DND-41 (cell line): ENCODE results near the gene NYNRIN.
"Not testable (repeated sequence)": the region's sequence is repeated elsewhere in the genome, so short reads cannot be mapped to it uniquely, and the experiment has no call there.

Experiments
- ATAC-seq: fragments of 200-7000 bp; cut with Tn5 transposase; 3 replicates; pipeline ENCODE4 v1.9.1; 2021; ENCODE audit warnings: low read depth; ENCODE audit not compliant: insufficient read depth
- DNase-seq: peaks from one replicate; pipeline ENCODE4 v3.0.0-alpha.2; 2020
- H2AFZ ChIP-seq: 2 replicates; pipeline ENCODE4 v1.6.0; 2012; ENCODE audit warnings: low read depth, low read length
- H3K27ac ChIP-seq: 2 replicates; pipeline ENCODE4 v1.5.1; 2012; ENCODE audit warnings: low read length, inconsistent platforms
- H3K27me3 ChIP-seq: fragments of 200-600 bp; sonication (generic); 2 replicates; pipeline ENCODE4 v1.6.0; 2012; ENCODE audit warnings: low read length, mild to moderate bottlenecking, inconsistent platforms; ENCODE audit not compliant: insufficient read depth, poor library complexity
- H3K36me3 ChIP-seq: 2 replicates; pipeline ENCODE4 v1.5.1; 2012; ENCODE audit warnings: low read length, inconsistent platforms; ENCODE audit not compliant: insufficient read depth
- H3K4me1 ChIP-seq: 2 replicates; pipeline ENCODE4 v1.5.1; 2012; ENCODE audit warnings: mild to moderate bottlenecking, low read length; ENCODE audit not compliant: insufficient read depth
- H3K4me2 ChIP-seq: 2 replicates; pipeline ENCODE4 v1.6.0; 2012; ENCODE audit warnings: mild to moderate bottlenecking, moderate library complexity, low read length, inconsistent platforms; ENCODE audit not compliant: insufficient read depth
- H3K4me3 ChIP-seq, 2 experiments: fragments of 200-600 bp in 1 of 2; shearing (Covaris generic) in 1 of 2; 2 replicates each; pipeline ENCODE4 v1.5.1; 2012 to 2016; ENCODE audit warnings: inconsistent platforms in 2 of 2, low read length in 2 of 2, mild to moderate bottlenecking in 2 of 2, low read depth in 1 of 2, moderate library complexity in 1 of 2
- H3K79me2 ChIP-seq: 2 replicates; pipeline ENCODE4 v1.6.0; 2012; ENCODE audit warnings: low read length, inconsistent platforms; ENCODE audit not compliant: insufficient read depth
- H3K9ac ChIP-seq: 2 replicates; pipeline ENCODE4 v1.6.0; 2012; ENCODE audit warnings: low read depth, mild to moderate bottlenecking, inconsistent platforms, low read length, moderate library complexity
- H3K9me3 ChIP-seq: 2 replicates; pipeline ENCODE4 v1.5.1; 2012; ENCODE audit warnings: low read length, moderate library complexity, mild to moderate bottlenecking, inconsistent platforms; ENCODE audit not compliant: insufficient read depth, severe bottlenecking
- H4K20me1 ChIP-seq: 2 replicates; pipeline ENCODE4 v1.6.0; 2012; ENCODE audit warnings: low read length; ENCODE audit not compliant: insufficient read depth
- CTCF ChIP-seq: IDR thresholded peaks from 2 replicates; pipeline ENCODE4 v1.5.1; 2012; ENCODE audit warnings: borderline replicate concordance, low read length, moderate library complexity, mild to moderate bottlenecking; ENCODE audit not compliant: poor library complexity, severe bottlenecking; ENCODE audit errors: extremely low read depth
- EZH2 ChIP-seq: IDR thresholded peaks from 3 replicates; pipeline ENCODE4 v1.6.1; 2012; ENCODE audit warnings: borderline replicate concordance, low read depth, mild to moderate bottlenecking, moderate library complexity, low read length, inconsistent platforms; ENCODE audit not compliant: severe bottlenecking

The NYNRIN gene

GRCh38 chr14:24353559-24354481, 45.0 kb upstream of the NYNRIN start:
- no peak for ATAC-seq
- TF ChIP-seq CTCF: no peak
- no peak for TF ChIP-seq EZH2
- no peaks in the 10 kb centered on the region for H3K9me3 ChIP-seq
- H2AFZ ChIP-seq: no peak overlapping the region
- no peak for DNase-seq
- H3K4me3 ChIP-seq: no peak overlapping the region
- no peaks in the 10 kb centered on the region for H3K4me1 ChIP-seq
- no peaks in the 10 kb centered on the region for H3K79me2 ChIP-seq
- H3K9ac ChIP-seq: no peak overlapping the region
- H3K4me2 ChIP-seq: no peak overlapping the region
- no peaks in the 10 kb centered on the region for H3K36me3 ChIP-seq
- no peak overlapping the region for H3K27ac ChIP-seq
- no peaks in the 10 kb centered on the region for H4K20me1 ChIP-seq
- peaks cover 5% of the 10 kb centered on the region for H3K27me3 ChIP-seq

- not testable (repeated sequence) for H3K36me3 ChIP-seq, H3K79me2 ChIP-seq, H3K4me1 ChIP-seq, H3K27me3 ChIP-seq, H3K9me3 ChIP-seq, DNase-seq, ATAC-seq, H3K9ac ChIP-seq, H3K27ac ChIP-seq, H4K20me1 ChIP-seq, H2AFZ ChIP-seq, H3K4me2 ChIP-seq, H3K4me3 ChIP-seq
These were observed 44.3 kb upstream of the NYNRIN start for GRCh38 chr14:24354482-24354825.

GRCh38 chr14:24355009-24355408, 43.8 kb upstream of the NYNRIN start:
- H3K9ac ChIP-seq: no peak overlapping the region
- H3K9me3 ChIP-seq: no peaks in the 10 kb centered on the region
- no peaks in the 10 kb centered on the region for H3K79me2 ChIP-seq
- TF ChIP-seq CTCF: no peak
- no peak for TF ChIP-seq EZH2
- peaks cover 12% of the 10 kb centered on the region for H3K27me3 ChIP-seq
- DNase-seq (no peak), ATAC-seq (no peak)
- H2AFZ ChIP-seq: no peak overlapping the region
- no peak overlapping the region for H3K4me3 ChIP-seq
- H3K36me3 ChIP-seq: no peaks in the 10 kb centered on the region
- H3K4me2 ChIP-seq: no peak overlapping the region
- no peaks in the 10 kb centered on the region for H4K20me1 ChIP-seq
- no peak overlapping the region for H3K27ac ChIP-seq
- no peaks in the 10 kb centered on the region for H3K4me1 ChIP-seq

- ATAC-seq (no peak), DNase-seq (no peak)
- Histone ChIP-seq H2AFZ (no peak overlapping the region), H3K79me2 (no peaks in the 10 kb centered on the region), H3K27me3 (peaks cover 10% of the 10 kb centered on the region), H3K4me2 (no peak overlapping the region), H3K9me3 (no peaks in the 10 kb centered on the region), H3K4me3 (no peak overlapping the region), H3K9ac (no peak overlapping the region), H4K20me1 (no peaks in the 10 kb centered on the region), H3K36me3 (no peaks in the 10 kb centered on the region), H3K27ac (no peak overlapping the region), H3K4me1 (no peaks in the 10 kb centered on the region)
- TF ChIP-seq EZH2 (no peak), CTCF (no peak)
These were observed 42.6 kb upstream of the NYNRIN start for GRCh38 chr14:24356208-24356607.
